Measurements from ENCODE around the gene RIMS4.

- TF ChIP-seq CTCF (IDR thresholded peaks at IDR 0.05; ENCODE audit: control extremely low read depth in 1 of 3, insufficient read depth in 1 of 3, low read depth in 1 of 3, low read length in 3 of 3): no peak
- TF ChIP-seq TAF1 (IDR thresholded peaks at IDR 0.05; ENCODE audit: low read depth, low read length): no peak
- no peak for TF ChIP-seq RFX5 (IDR thresholded peaks at IDR 0.05; ENCODE audit: borderline replicate concordance, low read depth, low read length)
- TF ChIP-seq SP2 (IDR thresholded peaks at IDR 0.05; ENCODE audit: low read length): no peak
- no peak for TF ChIP-seq SUZ12 (IDR thresholded peaks at IDR 0.05; ENCODE audit: low read length)
- TF ChIP-seq MAX (IDR thresholded peaks at IDR 0.05): no peak
- TF ChIP-seq EGR1 (IDR thresholded peaks at IDR 0.05; ENCODE audit: borderline replicate concordance, low read depth, low read length): no peak
- TF ChIP-seq EP300 (IDR thresholded peaks at IDR 0.05; ENCODE audit: borderline replicate concordance in 1 of 2, low read depth in 2 of 2, low read length in 2 of 2): no peak
- TF ChIP-seq BCL11A (IDR thresholded peaks at IDR 0.05; ENCODE audit: low read depth in 2 of 2, low read length in 2 of 2): no peak
- no peak for TF ChIP-seq EZH2 (IDR thresholded peaks at IDR 0.05; ENCODE audit: low read depth, low read length, severe bottlenecking)
- TF ChIP-seq JUN (IDR thresholded peaks at IDR 0.05; ENCODE audit: low read depth, low read length): no peak
- no peak for TF ChIP-seq KDM5A (IDR thresholded peaks at IDR 0.05; ENCODE audit: low read length)
- TF ChIP-seq SIN3A (conservative IDR thresholded peaks at IDR 0.05 in 1 of 2, IDR thresholded peaks at IDR 0.05 in 1 of 2; ENCODE audit: low read depth in 1 of 2, low read length in 2 of 2): no peak
Observed at GRCh38 chr20:44765701-44766347, 44.5 kb downstream of the RIMS4 start.

Measured in H1 (cell line).